Central memory CD8-positive, alpha-beta T cell (primary cell): ENCODE results near the gene TTC21A.

ENCODE experiments used
- ATAC-seq: fragments of 150-1000 bp; cut with Tn5 transposase; replicated peaks from 2 replicates; pipeline ENCODE4 v1.10.0; 2022; ENCODE audit warnings: mild to moderate bottlenecking, moderate FRiP score, moderate number of reproducible peaks; ENCODE audit not compliant: poor library complexity, severe bottlenecking; ENCODE audit errors: extremely low read depth
- DNase-seq, 2 donors: peaks; one replicate each; pipeline ENCODE4 v3.0.0; 2021; ENCODE audit warnings: low spot score in 2 of 2
- H3K27ac Mint-ChIP-seq: one replicate; pipeline ENCODE4 v1.8.0; 2022; ENCODE audit warnings: low read depth, mild to moderate bottlenecking, moderate library complexity, mixed read lengths
- H3K27me3 Mint-ChIP-seq: one replicate; pipeline ENCODE4 v1.8.0; 2022; ENCODE audit warnings: mixed read lengths
- H3K36me3 Mint-ChIP-seq: one replicate; pipeline ENCODE4 v1.8.0; 2022; ENCODE audit warnings: mild to moderate bottlenecking, moderate library complexity, mixed read lengths; ENCODE audit not compliant: insufficient read depth
- H3K4me1 Mint-ChIP-seq: one replicate; pipeline ENCODE4 v1.8.0; 2022; ENCODE audit warnings: mixed read lengths
- H3K4me3 Mint-ChIP-seq: one replicate; pipeline ENCODE4 v1.8.0; 2022; ENCODE audit warnings: mild to moderate bottlenecking, moderate library complexity, mixed read lengths
- H3K9me3 Mint-ChIP-seq: one replicate; pipeline ENCODE4 v1.8.0; 2022; ENCODE audit warnings: mixed read lengths

The TTC21A gene

DNA sequence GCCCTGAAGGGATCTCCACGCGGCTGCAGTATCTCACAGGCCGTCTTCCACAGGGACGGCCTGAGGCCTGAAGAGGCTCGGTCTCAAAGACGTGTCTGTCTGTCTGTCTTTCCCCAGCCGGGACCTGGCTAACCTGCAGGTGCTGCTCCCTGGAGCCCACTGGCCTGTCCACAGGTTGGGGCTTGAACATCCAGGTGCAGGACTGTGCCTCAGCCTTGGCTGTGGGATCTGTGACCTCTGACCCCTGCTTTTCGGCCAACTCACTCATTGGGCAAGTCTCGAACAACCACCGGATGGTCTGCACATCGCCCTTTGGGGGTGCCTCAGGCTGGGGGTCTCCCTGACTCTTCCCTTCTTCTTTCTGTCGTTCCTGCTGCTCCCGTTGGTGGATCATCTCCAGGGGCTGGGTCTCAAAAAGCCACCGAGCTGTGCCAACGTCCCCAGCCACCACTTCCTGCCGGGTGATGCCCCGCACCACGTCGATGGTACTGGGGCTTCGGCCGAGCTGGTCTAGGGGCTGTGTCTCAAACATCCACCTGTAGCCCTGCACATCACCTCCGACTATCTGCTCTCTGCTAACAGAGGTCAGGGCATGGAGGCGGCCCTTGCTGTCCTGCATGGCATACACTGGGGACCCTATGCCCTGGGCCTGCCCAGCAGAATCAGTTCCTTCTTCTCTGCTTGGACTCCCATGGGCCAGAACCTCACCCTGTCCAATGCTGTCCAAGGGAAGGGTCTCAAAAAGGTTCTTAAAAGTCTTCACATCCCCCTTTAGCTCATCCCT lies 80.1 kb downstream of the TTC21A start:
- no peaks in the 10 kb centered on the region for H3K9me3 Mint-ChIP-seq
- DNase-seq (no peak), ATAC-seq (no peak)
- peaks cover 2% of the 10 kb centered on the region for H3K36me3 Mint-ChIP-seq
- H3K4me1 Mint-ChIP-seq: peaks cover 20% of the 10 kb centered on the region
- H3K27ac Mint-ChIP-seq: no peak overlapping the region
- H3K4me3 Mint-ChIP-seq: no peak overlapping the region
- no peaks in the 10 kb centered on the region for H3K27me3 Mint-ChIP-seq
